Middle frontal gyrus (tissue), 1 donor: ENCODE data around the gene SBF2.
"Not testable (repeated sequence)": the region's sequence is repeated elsewhere in the genome, so short reads cannot be mapped to it uniquely, and the experiment has no call there.

Source experiments
- DNase-seq: peaks from one replicate; pipeline ENCODE4 v3.0.0-alpha.2; 2015; ENCODE audit warnings: low spot score; ENCODE audit errors: extremely low spot score

Gene SBF2

DNA sequence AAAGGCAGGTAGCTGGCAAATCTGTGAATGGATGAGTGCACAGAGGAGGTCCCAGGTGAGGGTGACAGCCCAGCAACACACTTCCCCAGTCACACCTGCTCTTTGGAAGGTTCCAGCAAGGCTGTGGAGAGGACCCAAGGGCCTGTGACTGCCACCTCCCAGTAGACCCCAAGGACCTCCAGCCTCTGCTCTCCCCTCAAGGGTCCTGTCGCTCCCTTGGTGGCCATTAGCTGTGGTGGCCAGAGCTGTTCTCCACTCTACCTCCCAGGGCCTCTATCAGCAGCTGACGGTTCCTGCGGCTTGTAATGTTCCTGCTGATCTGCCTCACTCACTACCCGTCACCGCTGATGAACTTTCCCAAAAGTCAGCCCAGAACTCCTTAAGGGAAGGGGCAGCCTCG lies 537.1 kb downstream of the SBF2 start:
- no peak for DNase-seq

DNA sequence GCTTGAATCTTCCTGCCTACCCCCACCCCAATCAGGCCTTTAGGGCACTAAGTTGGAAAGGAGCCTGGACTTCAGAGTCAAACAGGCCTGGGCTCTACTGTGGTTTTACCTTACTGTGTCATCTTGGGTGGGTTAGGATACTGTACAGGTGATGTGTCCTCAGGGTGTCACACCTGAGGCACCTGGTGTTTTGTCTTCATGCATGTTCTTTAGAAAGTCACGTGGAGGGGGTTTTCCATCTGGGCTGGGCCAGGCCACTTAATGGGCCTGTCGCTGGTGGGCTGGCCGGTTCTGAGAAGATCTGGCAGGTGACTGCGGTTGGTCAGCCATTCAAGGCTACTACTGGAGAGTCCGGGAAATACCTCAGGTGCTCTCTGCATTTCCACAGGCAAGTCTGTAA lies 537.6 kb downstream of the SBF2 start:
- no peak for DNase-seq

DNA sequence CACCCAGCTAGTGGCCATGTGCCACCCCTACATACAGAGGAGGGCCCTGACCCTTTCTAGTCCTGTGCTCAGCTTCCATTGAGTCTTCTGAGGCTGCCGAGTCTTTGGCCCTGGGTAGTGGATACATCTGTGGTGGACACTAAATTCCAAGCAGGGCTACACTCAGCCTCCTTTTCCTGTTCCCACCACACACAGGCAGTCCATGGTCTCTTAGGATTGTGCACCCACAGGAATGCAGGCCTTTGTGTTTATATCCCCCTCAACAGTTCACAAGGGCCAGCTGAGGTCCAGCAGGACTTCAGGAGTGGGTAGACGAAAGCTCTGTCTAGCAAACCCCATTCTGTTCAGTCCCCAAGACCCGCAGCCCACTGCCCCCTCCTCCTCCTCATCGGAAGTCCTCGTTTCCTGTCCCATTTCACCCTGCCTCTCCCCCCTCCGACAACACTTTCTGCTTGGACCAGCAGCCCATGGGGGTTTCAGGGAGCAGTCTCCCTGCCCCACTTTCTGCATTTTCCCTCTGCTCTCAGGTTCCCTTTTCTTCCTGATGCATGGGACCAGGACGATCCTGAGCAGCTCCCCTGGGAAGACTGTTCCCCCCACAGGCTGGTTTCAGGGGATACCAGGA lies 538.3 kb downstream of the SBF2 start:
- DNase-seq = no peak

DNA sequence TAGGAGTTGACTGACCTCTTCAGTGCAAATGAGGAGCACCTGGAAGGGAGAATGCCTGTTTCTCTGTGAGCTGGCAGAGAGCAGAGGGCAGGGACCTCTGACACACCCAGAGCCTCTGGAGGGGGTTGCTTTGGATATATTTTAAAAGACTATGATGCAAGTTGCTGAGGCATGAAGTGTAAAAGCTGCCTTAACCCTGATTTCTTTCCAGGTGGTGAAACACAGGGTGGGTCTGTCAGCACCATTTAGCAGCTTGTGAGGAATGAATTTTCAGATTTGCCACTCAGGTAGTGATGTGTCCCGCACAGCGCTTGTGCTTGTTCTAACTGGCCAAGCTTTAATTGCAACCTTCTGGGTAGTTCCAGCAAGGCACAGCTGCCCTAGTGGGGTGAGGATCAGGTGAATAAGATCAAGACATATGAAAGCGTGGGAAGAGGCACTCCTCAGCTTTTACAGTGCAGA lies 540.0 kb downstream of the SBF2 start:
- no peak for DNase-seq

DNA sequence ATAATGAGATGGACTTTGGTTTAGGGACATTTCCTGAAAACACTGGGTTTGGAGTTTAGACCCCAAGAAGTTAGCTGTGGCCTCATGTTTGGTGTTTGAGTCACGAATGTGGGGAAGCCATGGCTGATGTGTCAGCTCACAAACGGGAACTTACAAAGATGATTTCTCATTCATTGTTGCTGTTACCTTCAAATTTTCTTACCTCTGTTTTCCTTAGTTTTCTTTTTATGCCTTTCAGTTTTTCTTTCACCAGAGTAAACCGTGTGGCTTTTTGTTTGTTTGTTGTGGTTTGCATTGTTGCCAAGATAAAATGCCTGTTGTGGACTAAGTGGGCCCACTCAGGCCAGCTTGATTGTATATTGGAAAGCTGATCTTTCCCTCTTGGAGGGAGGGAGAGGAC lies 541.0 kb downstream of the SBF2 start:
- no peak for DNase-seq

DNA sequence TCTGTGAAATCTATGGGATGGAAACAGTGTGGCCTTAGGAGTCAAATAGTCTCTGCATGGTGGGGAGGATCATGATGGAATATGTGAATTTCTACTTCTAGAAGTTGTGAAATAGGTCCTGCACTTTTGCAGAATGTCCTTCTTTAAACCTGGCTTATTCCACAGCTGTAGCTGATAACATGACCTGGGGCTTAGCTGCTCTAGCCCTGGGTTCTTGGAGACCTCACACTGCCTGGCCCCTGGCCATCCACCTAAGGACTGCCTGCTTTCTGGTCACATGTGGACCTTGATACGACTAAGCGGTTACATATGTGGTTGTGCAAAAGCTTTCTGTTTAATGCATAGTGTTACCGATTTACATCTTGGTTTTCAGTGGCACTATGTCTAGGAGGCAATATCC lies 541.9 kb downstream of the SBF2 start:
- no peak for DNase-seq

DNA sequence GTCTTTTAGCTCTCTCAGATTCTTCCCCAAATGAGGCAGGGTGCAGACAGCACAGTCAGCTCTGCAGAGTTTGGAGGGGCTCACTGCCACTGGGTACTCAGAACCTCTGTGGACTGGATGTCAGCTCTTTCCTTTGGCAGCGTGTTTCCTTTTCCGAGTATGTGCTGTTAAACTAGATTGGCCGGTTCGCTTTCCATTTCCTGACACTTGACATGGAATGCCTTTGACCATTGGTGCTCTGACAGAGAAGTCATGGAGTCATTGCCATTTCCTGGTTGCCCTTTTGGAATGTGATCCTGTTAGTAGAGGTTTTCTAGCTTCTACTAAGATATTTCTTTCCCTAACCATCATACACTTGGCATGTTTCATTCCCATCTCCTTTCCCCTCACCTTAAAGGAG lies 543.5 kb downstream of the SBF2 start:
- no peak for DNase-seq

DNA sequence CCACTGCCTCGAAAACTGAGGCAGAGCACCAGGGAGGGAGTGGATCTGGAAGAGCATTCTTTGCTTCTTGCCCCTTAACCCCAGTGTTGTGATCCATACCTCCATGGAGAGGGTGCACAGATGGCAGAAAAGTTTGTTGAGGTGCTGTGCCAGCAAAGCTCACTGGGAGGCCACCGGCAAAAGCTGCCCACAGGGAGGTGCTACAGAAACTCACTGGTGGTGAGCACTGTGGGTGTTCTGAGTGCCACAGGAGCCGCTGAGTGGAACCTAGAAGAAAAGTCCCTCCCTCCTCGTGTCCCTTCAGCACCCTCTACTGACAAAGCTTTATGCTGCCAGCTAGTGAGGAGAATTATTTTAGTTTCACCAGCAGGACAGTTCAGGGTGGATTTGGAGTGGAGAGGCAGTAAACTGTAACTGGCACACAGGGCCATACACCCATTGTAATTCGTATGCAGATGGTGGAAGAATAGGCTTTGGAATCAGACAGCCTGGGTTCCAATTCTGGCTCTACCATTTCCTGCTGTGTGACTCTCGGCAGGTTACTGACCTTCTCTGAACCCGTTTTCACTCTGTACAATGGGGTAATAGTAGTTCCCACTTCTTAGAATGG lies 545.6 kb downstream of the SBF2 start:
- no peak for DNase-seq

DNA sequence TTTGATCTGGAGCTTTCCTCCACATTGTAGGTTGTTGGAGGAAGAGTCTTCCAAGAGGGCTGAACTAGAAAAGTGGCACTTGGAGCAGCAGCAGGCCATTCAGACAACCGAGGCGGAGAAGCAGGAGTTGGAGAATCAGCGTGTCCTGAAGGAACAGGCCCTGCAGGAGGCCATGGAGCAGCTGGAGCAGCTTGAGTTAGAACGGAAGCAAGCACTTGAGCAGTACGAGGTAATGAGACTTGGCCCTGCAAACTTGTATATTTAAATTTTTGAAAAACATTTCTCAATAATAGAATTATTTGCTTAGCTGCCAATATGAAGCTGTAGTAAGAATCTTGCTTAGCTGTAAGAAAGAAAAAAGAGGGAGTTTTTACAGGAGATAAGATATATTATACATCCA lies 546.2 kb downstream of the SBF2 start:
- DNase-seq = no peak

DNA sequence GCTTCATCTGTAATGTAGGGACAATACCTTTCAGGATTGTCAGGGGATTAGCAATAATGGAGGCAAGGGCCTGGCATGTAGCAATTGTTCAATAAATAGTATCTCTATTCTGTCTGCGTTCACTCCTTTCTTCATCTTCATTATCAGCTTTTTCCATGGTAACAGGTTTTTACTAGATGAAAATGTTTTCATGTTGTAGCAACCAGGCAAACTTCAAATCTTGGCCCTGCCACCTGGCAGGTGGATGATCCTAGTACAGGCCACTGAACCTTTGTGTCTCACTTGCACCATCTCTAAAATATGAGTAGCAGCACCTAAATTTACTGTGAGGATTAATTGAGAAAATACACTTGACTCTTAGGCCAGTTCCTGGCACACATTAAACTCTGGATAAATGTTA lies 546.8 kb downstream of the SBF2 start:
- no peak for DNase-seq

DNA sequence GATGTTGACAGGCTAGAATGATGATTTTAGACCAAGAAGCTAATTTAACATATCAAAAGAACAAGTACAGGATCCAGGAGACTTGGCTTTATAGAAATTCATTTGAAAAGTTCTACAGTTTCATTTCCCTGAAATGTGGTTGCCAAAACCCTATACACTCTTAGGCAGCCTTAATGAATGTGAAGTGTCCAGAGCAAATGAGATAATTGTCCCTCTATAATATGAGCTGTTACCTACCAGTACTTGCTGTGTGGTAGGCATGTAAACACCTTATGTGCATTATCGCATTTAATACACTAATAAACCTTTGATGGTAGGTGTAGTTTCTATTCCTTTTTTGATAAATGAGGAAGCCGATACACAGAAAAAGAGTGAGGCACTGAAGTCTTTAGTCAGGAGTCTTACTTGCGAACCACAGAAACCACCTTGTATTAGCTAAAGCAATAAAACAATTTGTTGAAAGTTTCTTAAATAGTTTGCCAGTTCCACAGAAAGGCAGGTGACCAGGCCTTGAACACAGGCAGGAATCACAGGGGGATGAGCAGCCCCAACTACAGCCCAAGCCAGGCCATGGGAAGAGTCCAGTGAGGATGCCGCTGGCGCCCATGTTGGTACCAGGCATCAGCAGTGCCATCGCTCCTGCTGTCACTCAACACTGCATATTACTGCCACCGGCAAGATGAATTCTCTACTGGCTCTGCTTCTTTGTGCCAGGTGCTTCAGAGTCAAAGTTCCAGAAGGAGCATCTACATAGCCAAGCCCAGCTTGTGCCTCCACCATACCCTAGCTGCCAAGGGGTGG lies 548.4 kb downstream of the SBF2 start:
- no peak for DNase-seq

DNA sequence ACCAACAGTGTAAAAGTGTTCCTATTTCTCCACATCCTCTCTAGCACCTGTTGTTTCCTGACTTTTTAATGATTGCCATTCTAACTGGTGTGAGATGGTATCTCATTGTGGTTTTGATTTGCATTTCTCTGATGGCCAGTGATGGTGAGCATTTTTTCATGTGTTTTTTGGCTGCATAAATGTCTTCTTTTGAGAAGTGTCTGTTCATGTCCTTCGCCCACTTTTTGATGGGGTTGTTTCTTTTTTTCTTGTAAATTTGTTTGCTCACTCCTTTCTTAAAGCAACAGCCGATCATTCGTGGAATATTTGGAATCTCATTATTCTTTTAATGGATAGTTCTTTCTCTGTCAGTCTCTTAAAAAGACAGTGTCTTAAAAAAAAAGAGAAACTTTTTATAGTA lies 550.5 kb downstream of the SBF2 start:
- DNase-seq = not testable (repeated sequence)

DNA sequence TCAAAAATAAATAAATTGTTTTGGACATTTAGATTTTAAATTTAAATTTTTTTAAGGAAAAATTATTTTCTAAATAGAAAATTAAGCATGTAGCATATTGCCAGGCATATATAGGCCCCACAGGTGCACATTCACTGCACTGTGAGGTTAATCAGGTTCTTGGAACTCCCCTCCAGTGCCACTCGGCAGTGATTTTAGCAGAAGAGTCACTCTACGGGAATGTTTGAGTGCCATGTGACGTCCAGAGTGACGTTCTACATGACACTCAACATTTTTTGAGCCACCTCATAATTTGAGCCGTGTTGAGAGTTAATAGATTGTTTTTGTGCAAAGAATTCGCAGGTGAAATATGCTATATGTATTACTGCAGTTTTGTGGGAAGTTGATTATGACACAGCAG lies 552.8 kb downstream of the SBF2 start:
- DNase-seq = no peak

DNA sequence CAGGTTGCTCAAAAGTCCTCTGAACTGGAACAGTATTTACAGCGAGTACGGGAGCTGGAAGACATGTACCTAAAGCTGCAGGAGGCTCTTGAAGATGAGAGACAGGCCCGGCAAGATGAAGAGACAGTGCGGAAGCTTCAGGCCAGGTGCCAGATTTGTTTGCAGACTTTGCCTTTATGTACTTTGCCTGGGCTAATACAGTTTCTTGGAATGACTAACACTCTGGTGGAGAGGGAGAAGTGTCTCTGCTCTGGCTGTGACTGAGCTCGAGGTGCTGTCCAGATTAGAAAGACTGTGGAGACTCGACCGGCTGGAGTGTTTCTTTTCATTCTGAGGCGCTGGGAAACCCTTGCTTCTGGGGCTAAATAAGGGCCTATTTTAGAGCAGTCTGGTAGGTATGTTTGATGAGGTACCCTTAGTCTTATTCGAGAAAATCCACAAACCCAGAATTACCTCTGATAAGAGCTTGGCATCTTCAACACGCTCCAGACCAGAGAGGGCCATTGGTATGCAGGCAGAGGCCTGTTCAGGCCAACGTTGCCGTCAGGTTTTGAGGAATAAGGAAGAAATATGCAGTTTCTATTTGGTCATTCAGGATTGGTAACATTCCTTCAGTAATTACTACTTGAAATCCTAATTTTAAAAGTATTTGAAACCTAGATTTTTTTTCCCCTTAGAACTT lies 553.7 kb downstream of the SBF2 start:
- DNase-seq = no peak

DNA sequence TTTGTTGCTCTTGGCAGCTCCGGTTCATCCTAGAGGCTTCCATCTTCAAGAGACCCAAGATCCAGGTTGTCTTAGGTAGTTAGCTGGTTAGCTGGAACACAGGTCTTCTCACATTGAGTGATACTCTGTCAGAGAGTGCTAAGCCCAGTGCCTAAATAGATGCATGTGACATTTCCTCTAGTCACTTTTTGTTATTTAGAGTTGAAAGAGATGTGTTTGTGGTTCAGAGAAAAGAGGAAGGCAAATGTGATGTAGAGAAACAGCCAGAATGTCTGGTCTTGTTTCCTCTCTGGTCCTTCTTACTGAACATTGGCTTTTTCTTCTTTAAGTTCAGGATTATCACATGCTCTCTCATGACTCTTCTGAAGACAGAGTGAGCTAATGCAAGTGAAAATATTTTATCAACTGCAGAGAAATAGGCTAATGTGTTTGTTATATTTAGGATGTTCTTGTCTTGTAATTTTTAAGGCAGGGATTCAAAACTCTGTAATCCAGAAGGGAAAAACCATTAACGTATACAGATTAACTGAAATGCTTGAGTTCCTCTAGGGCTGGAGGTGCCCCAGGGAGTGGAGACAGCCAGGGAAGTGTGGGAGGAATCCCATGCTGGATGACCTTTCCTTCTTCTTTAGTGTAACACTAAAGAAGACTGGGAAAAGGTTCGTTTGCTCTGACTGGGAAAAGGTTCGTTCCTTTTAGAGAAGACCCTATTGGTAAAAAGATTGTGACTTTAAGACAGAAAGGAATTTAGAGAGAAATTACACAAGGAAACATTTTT lies 554.7 kb downstream of the SBF2 start:
- no peak for DNase-seq

DNA sequence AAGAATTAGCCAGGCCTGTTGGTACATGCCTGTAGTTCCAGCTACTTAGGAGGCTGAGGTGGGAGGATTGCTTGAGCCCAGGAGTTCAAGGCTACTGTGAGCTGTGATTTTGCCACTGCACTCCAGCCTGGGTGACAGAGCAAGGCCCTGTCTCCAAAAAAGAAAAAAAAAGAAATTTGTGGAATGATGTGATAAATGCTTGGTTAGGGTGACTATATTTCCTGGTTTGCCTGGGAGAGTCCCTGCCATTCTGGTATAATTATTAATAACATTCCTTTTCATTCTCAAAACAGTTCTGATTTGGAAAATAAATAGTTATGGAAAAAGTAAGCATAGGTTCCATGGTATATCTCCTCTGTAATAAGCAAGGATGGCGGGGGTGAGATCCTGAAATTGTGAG lies 555.3 kb downstream of the SBF2 start:
- no peak for DNase-seq

DNA sequence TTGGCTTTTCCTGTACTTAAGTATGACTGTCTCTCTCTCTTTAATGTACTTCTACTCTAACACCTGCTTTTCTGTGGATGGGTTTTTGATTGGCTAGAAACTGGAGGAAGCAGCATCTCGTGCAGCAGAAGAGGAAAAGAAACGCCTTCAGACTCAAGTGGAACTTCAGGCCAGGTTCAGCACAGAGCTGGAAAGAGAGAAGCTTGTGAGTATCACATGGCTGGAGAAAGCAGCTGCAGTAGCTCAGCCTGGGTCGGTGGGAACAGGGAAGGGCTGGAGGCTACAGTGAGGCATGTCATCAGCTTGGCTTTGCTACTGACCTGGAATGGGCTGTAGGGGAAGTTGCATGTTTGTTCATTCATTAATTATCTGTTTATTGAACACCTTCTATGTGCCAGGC lies 555.9 kb downstream of the SBF2 start:
- no peak for DNase-seq

DNA sequence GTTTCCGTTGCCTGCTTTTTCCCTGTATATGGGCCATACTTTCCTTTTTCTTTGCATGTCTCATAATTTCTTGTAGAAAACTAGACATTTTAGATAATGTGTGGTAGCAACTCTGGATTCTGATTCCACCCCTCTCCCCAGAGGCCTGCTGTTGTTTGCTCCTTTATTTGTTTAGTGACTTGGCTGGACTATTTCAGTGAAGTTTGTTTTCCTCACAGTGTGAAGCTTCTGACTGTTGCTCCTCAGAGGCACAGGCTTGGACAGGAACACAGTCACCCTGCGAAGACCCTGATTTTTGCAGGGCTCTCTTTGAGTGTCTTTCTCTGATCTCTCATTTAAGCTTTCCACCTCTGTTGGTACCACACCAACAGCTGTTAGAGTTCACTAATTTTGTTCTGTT lies 557.7 kb downstream of the SBF2 start:
- DNase-seq = no peak

DNA sequence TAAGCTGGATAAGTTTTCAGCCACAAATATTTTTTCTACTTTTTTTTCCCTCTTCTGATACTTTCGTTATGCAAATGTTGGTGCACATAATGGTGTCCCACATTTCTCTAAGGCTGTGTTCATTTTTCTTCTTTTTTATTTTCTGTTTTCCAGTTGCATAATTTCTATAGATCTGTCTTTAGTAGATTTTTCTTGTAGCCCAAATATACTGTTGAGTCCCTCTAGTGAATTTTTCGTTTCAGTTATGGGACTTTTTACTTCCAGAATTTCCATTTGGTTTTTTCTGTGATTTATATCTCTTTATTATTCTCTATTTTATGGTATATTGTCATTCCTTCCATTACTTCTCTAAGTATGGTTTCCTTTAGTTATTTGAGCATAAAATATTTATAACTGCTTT lies 558.1 kb downstream of the SBF2 start:
- no peak for DNase-seq

DNA sequence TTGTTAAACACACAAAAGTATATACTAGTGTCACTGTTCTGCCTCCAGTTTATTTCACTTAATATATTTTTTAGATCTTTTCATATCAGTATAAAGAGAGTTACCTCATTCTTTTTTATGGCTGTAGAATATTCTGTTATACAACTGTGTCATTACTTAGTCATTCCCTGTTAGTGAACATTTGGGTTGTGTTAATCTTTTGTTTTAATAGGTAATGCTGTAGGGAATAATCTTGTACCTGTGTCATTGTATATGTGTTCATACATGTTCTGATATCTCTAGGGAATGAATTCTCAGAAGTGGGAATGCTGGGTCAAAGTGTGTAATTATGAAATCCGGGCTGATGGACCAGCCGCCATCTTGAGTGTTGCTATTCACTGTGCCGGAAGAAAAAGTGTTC lies 558.8 kb downstream of the SBF2 start:
- no peak for DNase-seq

DNA sequence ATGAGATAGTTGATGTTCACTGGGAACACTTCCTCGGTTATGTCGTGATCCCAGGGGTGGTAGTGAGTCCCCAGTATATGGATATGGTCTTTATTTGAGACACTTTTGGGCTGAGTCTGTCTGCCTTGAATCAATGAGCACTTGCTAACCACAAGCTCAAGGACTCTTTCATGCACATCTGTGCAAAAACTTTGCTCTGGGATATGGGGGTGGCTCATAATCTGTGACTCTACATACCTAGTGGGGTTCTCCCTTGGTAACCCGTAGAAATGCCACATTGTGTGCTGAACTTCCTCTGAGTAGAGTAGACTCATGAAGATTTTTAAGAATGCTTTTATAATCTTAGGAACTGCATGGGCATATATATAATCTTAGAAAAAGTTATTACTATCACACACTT lies 560.8 kb downstream of the SBF2 start:
- DNase-seq = no peak
